B cell (primary cell): ENCODE measurements around the gene EXOC7. TPM values are rescaled to one million over a fixed set of nuclear protein-coding genes. Genes with fewer than 3 reads are reported as not detected.

Source experiments
- ATAC-seq: fragments of 200-7000 bp; cut with Tn5 transposase; one replicate; pipeline ENCODE4 v1.10.0; 2021; ENCODE audit warnings: low read depth, mild to moderate bottlenecking, moderate number of reproducible peaks, moderate library complexity
- CTCF ChIA-PET: fragments of 350-600 bp; sonication (Branson Sonifier 250); formaldehyde crosslinking; loops from one replicate; lab custom pipeline; 2021; ENCODE audit warnings: antibody characterized with exemption, inconsistent platforms; lab: Charles Lee
- POLR2A ChIA-PET: fragments of 350-600 bp; sonication (Branson Sonifier 250); formaldehyde crosslinking; loops from one replicate; lab custom pipeline; 2021; ENCODE audit warnings: antibody characterized with exemption; lab: Charles Lee
- DNase-seq: peaks from one replicate; pipeline ENCODE4 v3.0.0; 2013
- H2AFZ ChIP-seq: 2 replicates; pipeline ENCODE4 v1.6.1; 2012; ENCODE audit warnings: mild to moderate bottlenecking, low read depth, low read length; ENCODE audit not compliant: insufficient read depth, poor library complexity, severe bottlenecking
- H3K27ac ChIP-seq, 2 donors: 1 replicate in 1 of 2; 2 replicates in 1 of 2; pipeline ENCODE4 v1.5.1; 2012 to 2013; ENCODE audit warnings: low read length in 2 of 2, mild to moderate bottlenecking in 2 of 2, moderate library complexity in 1 of 2
- H3K27me3 ChIP-seq, 4 experiments: fragments of 200-600 bp in 1 of 4; sonication (generic) in 1 of 4; replicated peaks in 1 of 4; 1 replicate in 2 of 4; 2 replicates in 2 of 4; pipeline versions ENCODE4 v1.6.1 to v1.7.0; 2013 to 2016; ENCODE audit warnings: low read length in 3 of 4, mild to moderate bottlenecking in 2 of 4, mixed read lengths in 1 of 4, moderate library complexity in 1 of 4; ENCODE audit not compliant: insufficient read depth in 4 of 4, control insufficient read depth in 3 of 4; ENCODE audit errors: control extremely low read depth in 1 of 4
- H3K36me3 ChIP-seq, 2 experiments: replicated peaks in 1 of 2; 1 replicate in 1 of 2; 2 replicates in 1 of 2; pipeline versions ENCODE4 v1.6.1 to v1.7.1; 2013; ENCODE audit warnings: low read length in 1 of 2; ENCODE audit not compliant: insufficient read depth in 2 of 2, control insufficient read depth in 1 of 2; ENCODE audit errors: control extremely low read depth in 1 of 2, extremely low read depth in 1 of 2
- H3K4me1 ChIP-seq, 2 donors: fragments of 200-600 bp in 1 of 2; sonication (generic) in 1 of 2; 1 replicate in 1 of 2; 2 replicates in 1 of 2; pipeline versions ENCODE4 v1.5.1 to v1.6.1; 2013 to 2017; ENCODE audit warnings: low read length in 2 of 2; ENCODE audit not compliant: control insufficient read depth in 2 of 2, insufficient read depth in 2 of 2
- H3K4me2 ChIP-seq: replicated peaks from 2 replicates; pipeline ENCODE3; 2012; ENCODE audit warnings: mild to moderate bottlenecking, low read depth, low read length; ENCODE audit not compliant: poor library complexity, severe bottlenecking
- H3K4me3 ChIP-seq, 5 experiments: fragments of 200-600 bp in 1 of 5; sonication (generic) in 1 of 5; 1 replicate in 3 of 5; 2 replicates in 2 of 5; pipeline versions ENCODE4 v1.5.1 to v1.7.0; 2011 to 2016; ENCODE audit warnings: low read length in 4 of 5, mild to moderate bottlenecking in 4 of 5, low read depth in 2 of 5, control low read depth in 1 of 5, moderate library complexity in 1 of 5; ENCODE audit not compliant: insufficient read depth in 1 of 5; ENCODE audit errors: control extremely low read depth in 1 of 5, extremely low read depth in 1 of 5
- H3K79me2 ChIP-seq: fragments of 200-600 bp; sonication (generic); one replicate; pipeline ENCODE4 v1.6.0; 2016; ENCODE audit warnings: low read length; ENCODE audit not compliant: control insufficient read depth, insufficient read depth
- H3K9ac ChIP-seq: fragments of 200-600 bp; sonication (generic); 2 replicates; pipeline ENCODE4 v1.6.1; 2017; ENCODE audit warnings: mild to moderate bottlenecking, low read length, moderate library complexity
- H3K9me3 ChIP-seq, 3 donors: one replicate each; pipeline versions ENCODE4 v1.6.1 to v1.7.1; 2013; ENCODE audit warnings: low read length in 2 of 3; ENCODE audit not compliant: control insufficient read depth in 2 of 3, insufficient read depth in 1 of 3; ENCODE audit errors: control extremely low read depth in 1 of 3
- H4K20me1 ChIP-seq: 2 replicates; pipeline ENCODE4 v1.6.0; 2012; ENCODE audit warnings: mild to moderate bottlenecking, low read length; ENCODE audit not compliant: insufficient read depth, control insufficient read depth, poor library complexity, severe bottlenecking
- H3K27ac Mint-ChIP-seq: one replicate; pipeline ENCODE4 v1.8.0; 2021; ENCODE audit warnings: mixed read lengths
- H3K27me3 Mint-ChIP-seq: one replicate; pipeline ENCODE4 v1.8.0; 2021; ENCODE audit warnings: mixed read lengths
- H3K4me1 Mint-ChIP-seq: one replicate; pipeline ENCODE4 v1.8.0; 2021; ENCODE audit warnings: mixed read lengths
- H3K4me3 Mint-ChIP-seq: one replicate; pipeline ENCODE4 v1.8.0; 2021; ENCODE audit warnings: mixed read lengths
- H3K9me3 Mint-ChIP-seq: one replicate; pipeline ENCODE4 v1.8.0; 2022; ENCODE audit warnings: mixed read lengths; ENCODE audit not compliant: insufficient read depth
- EZH2 ChIP-seq: IDR thresholded peaks from 2 replicates; pipeline ENCODE4 v1.6.1; 2012; ENCODE audit warnings: borderline replicate concordance, low read depth, mild to moderate bottlenecking, moderate library complexity, low read length; ENCODE audit not compliant: insufficient read depth, poor library complexity, severe bottlenecking
- WGBS: methylation state at CpG from one replicate; pipeline ENCODE4 v1.1.5; 2013; ENCODE audit warnings: missing lambda C conversion rate; ENCODE audit not compliant: insufficient coverage; 5-methylcytosine and 5-hydroxymethylcytosine counted together
- intact Hi-C: fragments of 100-400 bp; cut with micrococcal nuclease; formaldehyde crosslinking; loops from one replicate; pipeline ENCODE4 v1.10.0; 2022
- polyA plus RNA-seq: library from polyadenylated mRNA; depleted of rRNA; stranded (reverse); fragments of >200 nt; gene quantifications from 2 replicates; pipeline ENCODE4 v1.2.3, GENCODE V29; 2012
- total RNA-seq, 2 donors: library from RNA; stranded (reverse); fragments of 120-200 nt in 1 of 2; gene quantifications; 1 replicate in 1 of 2; 2 replicates in 1 of 2; pipeline versions ENCODE4 v1.2.3 to v1.2.4, GENCODE V29; 2013 to 2022
- TF ChIP-seq, protein P1 (sequence below): fragments of 200-600 bp; IDR thresholded peaks from one replicate; pipeline ENCODE4 v1.8.0; 2022; ENCODE audit warnings: antibody characterized with exemption, mild to moderate bottlenecking

The EXOC7 gene
- total and polyA plus RNA-seq, 2 donors (not counting 1 experiment from before 2014, with no cell fraction given), result 105 to 194 TPM

DNA sequence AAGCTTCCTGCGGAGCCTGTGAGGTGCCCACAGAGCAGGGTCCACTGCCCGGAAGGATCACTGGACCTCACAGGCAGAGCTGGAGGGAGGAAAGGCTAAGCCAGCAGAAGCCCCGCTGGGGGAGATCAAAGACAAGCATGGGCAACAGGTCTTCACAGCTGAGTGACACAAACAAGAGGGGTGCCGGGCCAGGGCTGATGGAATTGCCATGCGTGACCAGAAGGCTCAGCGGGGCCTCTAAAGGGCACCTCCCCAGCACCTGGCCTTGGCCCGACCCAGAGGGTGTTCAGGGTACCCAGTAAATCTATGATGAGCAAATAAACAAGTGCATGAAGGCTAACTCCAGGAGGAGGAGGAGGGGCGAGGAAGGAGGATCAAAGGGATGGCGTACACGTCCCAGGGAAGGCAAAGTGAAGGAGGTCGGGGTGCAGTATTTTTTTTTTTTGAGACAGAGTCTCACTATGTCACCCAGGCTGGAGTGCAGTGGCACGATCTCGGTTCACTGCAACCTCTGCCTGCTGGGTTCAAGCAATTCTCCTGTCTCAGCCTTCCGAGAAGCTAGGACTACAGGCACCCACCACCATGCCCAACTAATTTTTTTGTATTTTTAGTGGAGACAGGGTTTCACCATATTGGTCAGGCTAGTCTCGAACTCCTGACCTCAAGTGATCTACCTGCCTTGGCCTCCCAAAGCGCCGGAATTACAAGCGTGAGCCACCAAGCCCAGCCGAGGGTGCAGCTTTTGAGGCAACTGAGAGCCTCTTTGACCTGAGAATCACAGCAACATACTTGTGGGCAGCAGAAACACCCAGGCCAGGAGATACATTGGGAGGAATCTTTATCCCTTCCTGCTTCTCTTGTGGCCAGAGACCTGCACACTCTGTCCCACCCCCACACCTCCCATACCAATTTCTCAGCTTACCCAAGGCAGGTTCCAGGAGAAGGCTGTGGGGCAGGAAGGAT lies 16.1 kb upstream of the EXOC7 start:
- intact Hi-C loops, result no loop called here
- no peak for TF ChIP-seq EZH2
- TF ChIP-seq, protein P1, sequence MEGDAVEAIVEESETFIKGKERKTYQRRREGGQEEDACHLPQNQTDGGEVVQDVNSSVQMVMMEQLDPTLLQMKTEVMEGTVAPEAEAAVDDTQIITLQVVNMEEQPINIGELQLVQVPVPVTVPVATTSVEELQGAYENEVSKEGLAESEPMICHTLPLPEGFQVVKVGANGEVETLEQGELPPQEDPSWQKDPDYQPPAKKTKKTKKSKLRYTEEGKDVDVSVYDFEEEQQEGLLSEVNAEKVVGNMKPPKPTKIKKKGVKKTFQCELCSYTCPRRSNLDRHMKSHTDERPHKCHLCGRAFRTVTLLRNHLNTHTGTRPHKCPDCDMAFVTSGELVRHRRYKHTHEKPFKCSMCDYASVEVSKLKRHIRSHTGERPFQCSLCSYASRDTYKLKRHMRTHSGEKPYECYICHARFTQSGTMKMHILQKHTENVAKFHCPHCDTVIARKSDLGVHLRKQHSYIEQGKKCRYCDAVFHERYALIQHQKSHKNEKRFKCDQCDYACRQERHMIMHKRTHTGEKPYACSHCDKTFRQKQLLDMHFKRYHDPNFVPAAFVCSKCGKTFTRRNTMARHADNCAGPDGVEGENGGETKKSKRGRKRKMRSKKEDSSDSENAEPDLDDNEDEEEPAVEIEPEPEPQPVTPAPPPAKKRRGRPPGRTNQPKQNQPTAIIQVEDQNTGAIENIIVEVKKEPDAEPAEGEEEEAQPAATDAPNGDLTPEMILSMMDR, result no peak
- Mint-ChIP-seq H3K27ac (no peak overlapping the region), H3K9me3 (no peaks in the 10 kb centered on the region), H3K27me3 (peaks cover 2% of the 10 kb centered on the region), H3K4me3 (no peak overlapping the region), H3K4me1 (peaks cover 16% of the 10 kb centered on the region)
- Histone ChIP-seq H4K20me1 (no peaks in the 10 kb centered on the region), H3K9me3 (no peaks in the 10 kb centered on the region), H3K27ac (no peak overlapping the region), H3K4me1 (peaks cover 18 to 21% of the 10 kb centered on the region in 2 donors), H3K9ac (no peak overlapping the region), H3K4me2 (no peak overlapping the region), H3K36me3 (no peaks in the 10 kb centered on the region), H2AFZ (no peak overlapping the region), H3K27me3 (peaks cover 0 to 6% (median 0%) of the 10 kb centered on the region in 4 experiments), H3K4me3 (no peak overlapping the region), H3K79me2 (no peaks in the 10 kb centered on the region)
- DNase-seq (peak; percentile 6), ATAC-seq (no peak)
- CTCF ChIA-PET, result interaction anchor here (0.6 to 16.8 kb wide), 15 partner anchors 7 to 382 kb away, joined by 3 to 435 read pairs (median 4); no protein-coding TSS in a partner anchor
- 73% methylated on average over 15 of the region's 19 CpGs for WGBS
- POLR2A ChIA-PET, result no interaction called here
